Measurements from ENCODE around the gene PATJ. TPM values are rescaled to one million over a fixed set of nuclear protein-coding genes. Genes with fewer than 3 reads are reported as not detected.

PATJ gene
- total RNA-seq, 1 experiment from 2014 or later: 57.9 TPM

DNA sequence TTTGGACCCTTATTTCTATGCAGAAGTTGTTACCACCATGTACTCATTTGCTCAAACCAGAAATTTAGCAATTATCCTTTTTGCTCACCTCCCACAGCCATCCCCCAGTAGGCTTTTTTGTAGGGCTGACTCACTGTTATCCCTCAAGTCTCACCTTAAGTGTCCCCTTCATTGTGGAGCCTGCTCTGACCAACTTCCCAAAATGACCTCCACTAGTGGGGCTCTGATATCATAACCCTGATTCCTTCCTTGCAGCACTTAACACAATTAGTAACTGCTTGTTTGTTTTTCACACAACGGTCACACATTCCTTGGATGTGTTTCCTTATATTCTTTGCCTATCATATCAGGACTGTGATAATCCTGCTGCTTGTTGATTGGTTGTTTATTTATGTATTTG lies 76.7 kb downstream of the PATJ start:
- Mint-ChIP-seq H3K36me3 (peaks cover 40% of the 10 kb centered on the region), H3K27me3 (ENCODE audit: low read depth) (no peaks in the 10 kb centered on the region), H3K4me3 (no peak overlapping the region), H3K4me1 (no peaks in the 10 kb centered on the region), H3K9me3 (no peaks in the 10 kb centered on the region), H3K27ac (no peak overlapping the region)
- DNase-seq (ENCODE audit: low spot score) (no peak), ATAC-seq (no peak)
- ChIA-PET POLR2A (no interaction called here), CTCF (no interaction called here)
- TF ChIP-seq, protein P1, sequence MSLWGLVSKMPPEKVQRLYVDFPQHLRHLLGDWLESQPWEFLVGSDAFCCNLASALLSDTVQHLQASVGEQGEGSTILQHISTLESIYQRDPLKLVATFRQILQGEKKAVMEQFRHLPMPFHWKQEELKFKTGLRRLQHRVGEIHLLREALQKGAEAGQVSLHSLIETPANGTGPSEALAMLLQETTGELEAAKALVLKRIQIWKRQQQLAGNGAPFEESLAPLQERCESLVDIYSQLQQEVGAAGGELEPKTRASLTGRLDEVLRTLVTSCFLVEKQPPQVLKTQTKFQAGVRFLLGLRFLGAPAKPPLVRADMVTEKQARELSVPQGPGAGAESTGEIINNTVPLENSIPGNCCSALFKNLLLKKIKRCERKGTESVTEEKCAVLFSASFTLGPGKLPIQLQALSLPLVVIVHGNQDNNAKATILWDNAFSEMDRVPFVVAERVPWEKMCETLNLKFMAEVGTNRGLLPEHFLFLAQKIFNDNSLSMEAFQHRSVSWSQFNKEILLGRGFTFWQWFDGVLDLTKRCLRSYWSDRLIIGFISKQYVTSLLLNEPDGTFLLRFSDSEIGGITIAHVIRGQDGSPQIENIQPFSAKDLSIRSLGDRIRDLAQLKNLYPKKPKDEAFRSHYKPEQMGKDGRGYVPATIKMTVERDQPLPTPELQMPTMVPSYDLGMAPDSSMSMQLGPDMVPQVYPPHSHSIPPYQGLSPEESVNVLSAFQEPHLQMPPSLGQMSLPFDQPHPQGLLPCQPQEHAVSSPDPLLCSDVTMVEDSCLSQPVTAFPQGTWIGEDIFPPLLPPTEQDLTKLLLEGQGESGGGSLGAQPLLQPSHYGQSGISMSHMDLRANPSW (CRISPR knock-in tag; conservative IDR thresholded peaks at IDR 0.05; ENCODE audit: low read depth): no peak
- TF ChIP-seq, protein P2, sequence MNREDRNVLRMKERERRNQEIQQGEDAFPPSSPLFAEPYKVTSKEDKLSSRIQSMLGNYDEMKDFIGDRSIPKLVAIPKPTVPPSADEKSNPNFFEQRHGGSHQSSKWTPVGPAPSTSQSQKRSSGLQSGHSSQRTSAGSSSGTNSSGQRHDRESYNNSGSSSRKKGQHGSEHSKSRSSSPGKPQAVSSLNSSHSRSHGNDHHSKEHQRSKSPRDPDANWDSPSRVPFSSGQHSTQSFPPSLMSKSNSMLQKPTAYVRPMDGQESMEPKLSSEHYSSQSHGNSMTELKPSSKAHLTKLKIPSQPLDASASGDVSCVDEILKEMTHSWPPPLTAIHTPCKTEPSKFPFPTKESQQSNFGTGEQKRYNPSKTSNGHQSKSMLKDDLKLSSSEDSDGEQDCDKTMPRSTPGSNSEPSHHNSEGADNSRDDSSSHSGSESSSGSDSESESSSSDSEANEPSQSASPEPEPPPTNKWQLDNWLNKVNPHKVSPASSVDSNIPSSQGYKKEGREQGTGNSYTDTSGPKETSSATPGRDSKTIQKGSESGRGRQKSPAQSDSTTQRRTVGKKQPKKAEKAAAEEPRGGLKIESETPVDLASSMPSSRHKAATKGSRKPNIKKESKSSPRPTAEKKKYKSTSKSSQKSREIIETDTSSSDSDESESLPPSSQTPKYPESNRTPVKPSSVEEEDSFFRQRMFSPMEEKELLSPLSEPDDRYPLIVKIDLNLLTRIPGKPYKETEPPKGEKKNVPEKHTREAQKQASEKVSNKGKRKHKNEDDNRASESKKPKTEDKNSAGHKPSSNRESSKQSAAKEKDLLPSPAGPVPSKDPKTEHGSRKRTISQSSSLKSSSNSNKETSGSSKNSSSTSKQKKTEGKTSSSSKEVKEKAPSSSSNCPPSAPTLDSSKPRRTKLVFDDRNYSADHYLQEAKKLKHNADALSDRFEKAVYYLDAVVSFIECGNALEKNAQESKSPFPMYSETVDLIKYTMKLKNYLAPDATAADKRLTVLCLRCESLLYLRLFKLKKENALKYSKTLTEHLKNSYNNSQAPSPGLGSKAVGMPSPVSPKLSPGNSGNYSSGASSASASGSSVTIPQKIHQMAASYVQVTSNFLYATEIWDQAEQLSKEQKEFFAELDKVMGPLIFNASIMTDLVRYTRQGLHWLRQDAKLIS (CRISPR knock-in tag; IDR thresholded peaks at IDR 0.05; ENCODE audit: borderline replicate concordance): no peak
- no peak for TF ChIP-seq EMX1 (CRISPR knock-in tag; IDR thresholded peaks at IDR 0.05)
- no peak for TF ChIP-seq NFYB (CRISPR knock-in tag; conservative IDR thresholded peaks at IDR 0.05; ENCODE audit: low read depth)
- TF ChIP-seq, protein P3, sequence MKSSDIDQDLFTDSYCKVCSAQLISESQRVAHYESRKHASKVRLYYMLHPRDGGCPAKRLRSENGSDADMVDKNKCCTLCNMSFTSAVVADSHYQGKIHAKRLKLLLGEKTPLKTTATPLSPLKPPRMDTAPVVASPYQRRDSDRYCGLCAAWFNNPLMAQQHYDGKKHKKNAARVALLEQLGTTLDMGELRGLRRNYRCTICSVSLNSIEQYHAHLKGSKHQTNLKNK (CRISPR knock-in tag; IDR thresholded peaks at IDR 0.05): no peak
- TF ChIP-seq TCF7 (CRISPR knock-in tag; IDR thresholded peaks at IDR 0.05; ENCODE audit: low read depth): no peak
- no peak for TF ChIP-seq ZNF121 (CRISPR knock-in tag; IDR thresholded peaks at IDR 0.05)
- TF ChIP-seq PRRX2 (CRISPR knock-in tag; IDR thresholded peaks at IDR 0.05): no peak
- TF ChIP-seq, protein P4, sequence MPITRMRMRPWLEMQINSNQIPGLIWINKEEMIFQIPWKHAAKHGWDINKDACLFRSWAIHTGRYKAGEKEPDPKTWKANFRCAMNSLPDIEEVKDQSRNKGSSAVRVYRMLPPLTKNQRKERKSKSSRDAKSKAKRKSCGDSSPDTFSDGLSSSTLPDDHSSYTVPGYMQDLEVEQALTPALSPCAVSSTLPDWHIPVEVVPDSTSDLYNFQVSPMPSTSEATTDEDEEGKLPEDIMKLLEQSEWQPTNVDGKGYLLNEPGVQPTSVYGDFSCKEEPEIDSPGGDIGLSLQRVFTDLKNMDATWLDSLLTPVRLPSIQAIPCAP (CRISPR knock-in tag; IDR thresholded peaks at IDR 0.05): no peak
- TF ChIP-seq ATF1 (CRISPR knock-in tag; IDR thresholded peaks at IDR 0.05): no peak
- TF ChIP-seq ZNF232 (CRISPR knock-in tag; IDR thresholded peaks at IDR 0.05): no peak
- no peak for TF ChIP-seq RORB (CRISPR knock-in tag; IDR thresholded peaks at IDR 0.05)
- no peak for TF ChIP-seq ESRRA (CRISPR knock-in tag; IDR thresholded peaks at IDR 0.05; ENCODE audit: borderline replicate concordance)
- no peak for TF ChIP-seq JUN (CRISPR knock-in tag; IDR thresholded peaks at IDR 0.05)
- TF ChIP-seq, protein P5, sequence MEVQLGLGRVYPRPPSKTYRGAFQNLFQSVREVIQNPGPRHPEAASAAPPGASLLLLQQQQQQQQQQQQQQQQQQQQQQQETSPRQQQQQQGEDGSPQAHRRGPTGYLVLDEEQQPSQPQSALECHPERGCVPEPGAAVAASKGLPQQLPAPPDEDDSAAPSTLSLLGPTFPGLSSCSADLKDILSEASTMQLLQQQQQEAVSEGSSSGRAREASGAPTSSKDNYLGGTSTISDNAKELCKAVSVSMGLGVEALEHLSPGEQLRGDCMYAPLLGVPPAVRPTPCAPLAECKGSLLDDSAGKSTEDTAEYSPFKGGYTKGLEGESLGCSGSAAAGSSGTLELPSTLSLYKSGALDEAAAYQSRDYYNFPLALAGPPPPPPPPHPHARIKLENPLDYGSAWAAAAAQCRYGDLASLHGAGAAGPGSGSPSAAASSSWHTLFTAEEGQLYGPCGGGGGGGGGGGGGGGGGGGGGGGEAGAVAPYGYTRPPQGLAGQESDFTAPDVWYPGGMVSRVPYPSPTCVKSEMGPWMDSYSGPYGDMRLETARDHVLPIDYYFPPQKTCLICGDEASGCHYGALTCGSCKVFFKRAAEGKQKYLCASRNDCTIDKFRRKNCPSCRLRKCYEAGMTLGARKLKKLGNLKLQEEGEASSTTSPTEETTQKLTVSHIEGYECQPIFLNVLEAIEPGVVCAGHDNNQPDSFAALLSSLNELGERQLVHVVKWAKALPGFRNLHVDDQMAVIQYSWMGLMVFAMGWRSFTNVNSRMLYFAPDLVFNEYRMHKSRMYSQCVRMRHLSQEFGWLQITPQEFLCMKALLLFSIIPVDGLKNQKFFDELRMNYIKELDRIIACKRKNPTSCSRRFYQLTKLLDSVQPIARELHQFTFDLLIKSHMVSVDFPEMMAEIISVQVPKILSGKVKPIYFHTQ (CRISPR knock-in tag; IDR thresholded peaks at IDR 0.05): no peak
- no peak for TF ChIP-seq NFE2L1 (CRISPR knock-in tag; IDR thresholded peaks at IDR 0.05)
- no peak for TF ChIP-seq RELA (CRISPR knock-in tag; IDR thresholded peaks at IDR 0.05; ENCODE audit: borderline replicate concordance)
- no peak for TF ChIP-seq TEAD4 (CRISPR knock-in tag; IDR thresholded peaks at IDR 0.05)
- no peak for TF ChIP-seq CBFB (CRISPR knock-in tag; IDR thresholded peaks at IDR 0.05; ENCODE audit: low read depth)

Data from WTC11 (cell line).